Nephron (organoid): Measurements from ENCODE around the gene TLX2.

ENCODE experiments used
- H3K27ac Mint-ChIP-seq, 3 experiments: 2 replicates each; pipeline ENCODE4 v1.8.0; 2020; ENCODE audit warnings: mixed read lengths in 3 of 3, mild to moderate bottlenecking in 2 of 3, moderate library complexity in 1 of 3
- H3K27me3 Mint-ChIP-seq: 2 replicates; pipeline ENCODE4 v1.8.0; 2021; ENCODE audit warnings: low read depth, mild to moderate bottlenecking, moderate library complexity, mixed read lengths
- H3K36me3 Mint-ChIP-seq: 2 replicates; pipeline ENCODE4 v1.8.0; 2020; ENCODE audit warnings: low read depth, mixed read lengths
- H3K4me1 Mint-ChIP-seq: 2 replicates; pipeline ENCODE4 v1.8.0; 2020; ENCODE audit warnings: mixed read lengths
- H3K4me3 Mint-ChIP-seq, 3 experiments: 2 replicates each; pipeline ENCODE4 v1.8.0; 2020; ENCODE audit warnings: mild to moderate bottlenecking in 3 of 3, mixed read lengths in 3 of 3, moderate library complexity in 2 of 3
- H3K9me3 Mint-ChIP-seq: 2 replicates; pipeline ENCODE4 v1.8.0; 2020; ENCODE audit warnings: mixed read lengths
- TF ChIP-seq, protein P1 (sequence below), 3 experiments: fragments of 200-600 bp; sonication (generic); IDR thresholded peaks; one replicate each; pipeline ENCODE4 v1.5.0; 2021; ENCODE audit warnings: antibody characterized with exemption in 3 of 3; ENCODE audit not compliant: unreplicated experiment in 3 of 3

Gene TLX2

DNA sequence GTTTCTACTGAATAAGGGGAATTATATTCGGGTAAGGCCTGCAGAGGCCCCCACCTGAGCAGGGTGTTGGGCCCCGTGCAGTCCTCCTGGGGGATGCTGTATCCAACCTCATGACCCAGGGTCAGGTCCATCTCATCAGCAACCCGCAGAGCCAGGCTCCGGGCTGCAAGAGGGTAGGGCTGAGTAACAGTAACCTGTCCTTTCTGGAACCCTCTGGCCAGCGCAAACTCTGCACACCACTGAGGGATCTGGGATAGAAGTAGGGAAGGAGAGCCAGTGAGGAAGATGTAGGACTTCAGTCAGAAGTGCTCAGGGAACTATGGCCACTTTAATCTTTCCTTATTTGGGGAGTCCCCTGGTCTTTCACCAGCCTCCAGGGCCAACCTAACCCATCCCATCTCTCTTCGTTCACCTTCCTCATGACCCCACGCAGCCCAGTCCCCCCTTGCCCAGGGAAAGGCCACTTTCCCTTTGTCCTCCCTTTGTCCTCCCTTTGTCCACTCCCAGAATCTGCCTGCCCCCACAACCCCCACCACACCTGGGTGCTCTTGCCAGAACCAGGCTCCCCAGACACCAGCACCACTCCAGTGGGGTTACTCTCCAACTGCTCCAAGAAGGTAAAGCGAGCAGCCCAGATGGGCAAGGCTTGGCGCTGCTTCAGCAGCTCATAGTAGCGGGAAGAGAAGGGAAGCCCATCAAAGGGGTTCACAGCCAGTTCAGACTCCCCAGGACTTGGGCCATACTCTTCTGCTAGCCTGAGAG is 10.9 kb downstream of the TLX2 start:
- peaks cover 24% of the 10 kb centered on the region for H3K36me3 Mint-ChIP-seq
- TF ChIP-seq, protein P1, sequence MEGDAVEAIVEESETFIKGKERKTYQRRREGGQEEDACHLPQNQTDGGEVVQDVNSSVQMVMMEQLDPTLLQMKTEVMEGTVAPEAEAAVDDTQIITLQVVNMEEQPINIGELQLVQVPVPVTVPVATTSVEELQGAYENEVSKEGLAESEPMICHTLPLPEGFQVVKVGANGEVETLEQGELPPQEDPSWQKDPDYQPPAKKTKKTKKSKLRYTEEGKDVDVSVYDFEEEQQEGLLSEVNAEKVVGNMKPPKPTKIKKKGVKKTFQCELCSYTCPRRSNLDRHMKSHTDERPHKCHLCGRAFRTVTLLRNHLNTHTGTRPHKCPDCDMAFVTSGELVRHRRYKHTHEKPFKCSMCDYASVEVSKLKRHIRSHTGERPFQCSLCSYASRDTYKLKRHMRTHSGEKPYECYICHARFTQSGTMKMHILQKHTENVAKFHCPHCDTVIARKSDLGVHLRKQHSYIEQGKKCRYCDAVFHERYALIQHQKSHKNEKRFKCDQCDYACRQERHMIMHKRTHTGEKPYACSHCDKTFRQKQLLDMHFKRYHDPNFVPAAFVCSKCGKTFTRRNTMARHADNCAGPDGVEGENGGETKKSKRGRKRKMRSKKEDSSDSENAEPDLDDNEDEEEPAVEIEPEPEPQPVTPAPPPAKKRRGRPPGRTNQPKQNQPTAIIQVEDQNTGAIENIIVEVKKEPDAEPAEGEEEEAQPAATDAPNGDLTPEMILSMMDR (IDR thresholded peaks at IDR 0.05; ENCODE audit: unreplicated experiment in 3 of 3): no peak
- H3K4me1 Mint-ChIP-seq: peaks cover 12% of the 10 kb centered on the region
- no peaks in the 10 kb centered on the region for H3K9me3 Mint-ChIP-seq
- peaks cover 34% of the 10 kb centered on the region for H3K27me3 Mint-ChIP-seq
- peak overlapping the region in 1 of 3 experiments; percentile 57 for H3K4me3 Mint-ChIP-seq
- H3K27ac Mint-ChIP-seq: no peak overlapping the region

DNA sequence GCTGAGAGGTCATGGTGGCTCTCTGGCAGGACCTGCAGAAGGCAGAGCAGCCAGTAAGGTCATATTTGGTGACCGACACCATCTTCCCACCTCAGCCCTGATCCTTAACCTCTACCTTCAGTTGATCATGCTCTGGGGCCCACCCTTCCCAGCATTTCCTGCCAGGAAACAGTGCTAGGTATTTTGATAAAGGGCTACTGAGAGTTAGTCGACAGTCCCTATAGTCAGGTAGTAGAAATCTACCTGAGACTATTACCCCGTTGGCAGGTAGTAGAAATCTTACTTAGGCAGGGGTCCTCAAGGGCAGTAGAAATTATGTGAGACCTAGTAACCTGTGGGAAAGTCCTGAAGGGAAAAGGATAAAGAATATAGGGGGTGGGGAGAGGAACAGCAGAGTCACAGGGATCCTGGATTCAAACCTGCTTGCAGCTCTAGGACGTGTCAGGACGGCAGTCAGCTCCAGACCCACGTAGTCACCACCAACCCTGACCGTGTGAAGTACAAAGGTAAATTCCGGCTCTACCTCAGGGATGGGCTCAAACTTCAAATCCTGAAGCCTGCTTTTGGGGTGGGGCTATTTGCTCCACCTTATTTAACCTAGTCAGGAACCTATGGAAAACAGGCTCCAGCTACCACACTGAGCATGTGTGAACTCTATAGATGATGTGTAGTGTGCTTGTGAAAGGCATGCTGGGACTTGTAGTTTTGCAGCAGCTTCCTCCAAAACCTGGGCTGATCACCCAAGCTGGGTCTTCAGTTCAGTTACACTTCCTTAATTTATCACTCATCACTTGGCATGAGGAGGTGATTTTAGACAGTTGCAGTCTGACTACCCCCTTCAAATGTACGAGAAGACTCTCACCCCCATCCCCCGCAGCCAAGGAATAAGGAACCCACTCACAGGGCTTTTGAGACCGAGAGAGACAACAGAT is 11.7 kb downstream of the TLX2 start, which contains the start of gene DQX1:
TSS of gene DQX1 (minus strand) at position 515 of the 932 bp plus-strand sequence. CDS start at position 13, 502 bp downstream.
- H3K27ac Mint-ChIP-seq: peak within 1 kb of the TSS in 1 of 3 experiments; percentile 61
- H3K36me3 Mint-ChIP-seq: peaks cover 24% of the 10 kb centered on the region
- peak within 1 kb of the TSS; percentile 97 to 99 (median 99) for H3K4me3 Mint-ChIP-seq
- H3K9me3 Mint-ChIP-seq: no peaks in the 10 kb centered on the region
- H3K27me3 Mint-ChIP-seq: peaks cover 25% of the 10 kb centered on the region
- H3K4me1 Mint-ChIP-seq: peaks cover 17% of the 10 kb centered on the region
- TF ChIP-seq, protein P1 (IDR thresholded peaks at IDR 0.05; ENCODE audit: unreplicated experiment in 3 of 3): no peak

DNA sequence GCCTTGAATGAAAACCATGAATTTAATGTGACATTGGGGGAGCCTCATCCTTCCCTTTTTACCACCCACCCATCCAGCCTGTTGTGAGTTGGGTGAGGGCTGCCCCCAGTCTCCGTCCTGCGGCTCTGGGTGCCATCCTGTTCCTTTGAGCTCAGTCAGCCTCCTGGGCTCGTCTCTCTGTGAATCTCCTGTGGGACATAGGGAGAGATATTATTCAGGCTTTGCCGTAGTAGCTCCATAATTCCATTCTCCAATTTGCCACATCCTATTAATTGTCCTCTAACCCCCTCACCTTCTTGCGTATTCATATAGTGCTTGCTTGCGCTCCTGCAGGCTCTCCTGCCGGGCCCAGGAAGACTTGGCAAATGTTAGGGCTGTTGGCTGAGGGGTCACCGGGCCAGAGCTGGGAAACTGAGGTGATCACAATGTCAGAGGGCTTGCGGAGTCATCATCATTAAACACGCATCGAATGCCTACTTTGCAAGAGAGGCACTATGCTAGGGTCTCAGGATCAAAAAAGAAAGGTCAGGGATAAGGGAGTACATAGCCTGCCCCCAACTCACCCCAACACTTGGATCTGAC is 12.5 kb downstream of the TLX2 start:
- Mint-ChIP-seq H3K27me3 (peaks cover 18% of the 10 kb centered on the region), H3K4me3 (peak overlapping the region; percentile 97 to 99 (median 99)), H3K27ac (no peak overlapping the region), H3K36me3 (peaks cover 24% of the 10 kb centered on the region), H3K9me3 (no peaks in the 10 kb centered on the region), H3K4me1 (peaks cover 19% of the 10 kb centered on the region)
- TF ChIP-seq, protein P1 (IDR thresholded peaks at IDR 0.05; ENCODE audit: unreplicated experiment in 3 of 3): no peak

DNA sequence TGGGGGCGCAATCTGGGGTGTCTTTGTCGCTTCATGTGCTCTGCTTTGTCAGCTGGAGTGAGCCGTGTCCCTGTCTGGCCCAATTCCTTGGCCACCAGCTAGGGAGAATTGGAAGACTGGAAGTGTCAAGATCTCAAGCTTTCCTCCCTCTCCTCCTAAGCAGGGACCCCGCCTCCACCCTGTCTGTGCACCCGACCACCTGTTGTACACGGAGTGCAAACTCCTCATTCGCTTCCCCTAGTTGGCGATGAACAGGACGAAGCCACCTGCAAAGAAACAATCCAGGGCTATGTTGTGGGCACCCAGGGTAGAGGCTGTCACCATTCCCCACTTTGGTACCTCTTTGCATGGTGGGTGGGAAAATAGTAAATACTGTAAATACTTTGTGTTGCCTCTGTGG is 13.5 kb downstream of the TLX2 start:
- Mint-ChIP-seq H3K4me1 (peaks cover 25% of the 10 kb centered on the region), H3K4me3 (peak overlapping the region; percentile 97 to 99 (median 99)), H3K27me3 (peaks cover 8% of the 10 kb centered on the region), H3K36me3 (peaks cover 30% of the 10 kb centered on the region), H3K9me3 (no peaks in the 10 kb centered on the region), H3K27ac (peak overlapping the region in 1 of 3 experiments; percentile 82)
- TF ChIP-seq, protein P1 (IDR thresholded peaks at IDR 0.05; ENCODE audit: unreplicated experiment in 3 of 3): no peak

DNA sequence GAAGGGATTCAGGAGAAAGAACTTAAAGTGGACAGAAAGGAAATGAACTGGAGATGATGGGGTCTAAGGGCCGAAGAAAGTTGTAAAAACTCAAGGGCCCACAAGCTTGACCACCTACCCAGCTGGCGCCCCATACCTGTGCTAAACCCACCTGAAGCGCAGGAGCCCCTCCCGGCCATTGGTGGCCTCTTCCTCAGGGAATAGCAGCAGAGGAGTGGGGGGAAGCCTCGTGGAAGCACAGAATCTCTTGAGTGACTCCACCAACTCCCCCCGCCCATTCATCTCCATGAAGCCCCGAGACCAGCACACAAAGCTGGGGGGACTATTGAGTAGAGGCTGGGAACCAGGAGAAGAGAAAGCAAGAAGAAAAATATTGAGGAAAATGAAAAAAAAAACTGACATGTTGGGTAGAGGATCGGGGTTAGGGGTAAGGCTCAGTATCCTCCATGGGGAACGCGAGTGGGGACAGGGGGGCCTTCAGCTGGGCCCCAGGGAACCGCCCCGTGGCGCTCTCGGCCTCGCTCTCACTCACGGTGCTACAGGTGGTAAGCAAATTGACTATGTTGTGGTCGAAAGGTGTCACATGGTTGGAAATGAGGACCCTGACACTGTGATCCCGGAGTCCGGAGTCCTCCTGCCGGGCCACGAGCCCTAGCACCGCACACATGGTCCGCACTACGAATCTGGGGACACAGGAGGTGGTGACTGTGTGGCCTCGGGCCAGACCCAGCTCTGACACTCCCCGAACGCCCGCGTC is 14.5 kb downstream of the TLX2 start:
- Mint-ChIP-seq H3K4me3 (peak overlapping the region; percentile 97 to 99 (median 99)), H3K27ac (peak overlapping the region; percentile 82 to 96 (median 88)), H3K27me3 (no peaks in the 10 kb centered on the region), H3K9me3 (no peaks in the 10 kb centered on the region), H3K4me1 (peaks cover 25% of the 10 kb centered on the region), H3K36me3 (peaks cover 31% of the 10 kb centered on the region)
- TF ChIP-seq, protein P1 (IDR thresholded peaks at IDR 0.05; ENCODE audit: unreplicated experiment in 3 of 3): no peak
